Parathyroid adenoma (tissue), 2 donors: ENCODE data around the gene SH3BGR.

ENCODE experiments used
- H2AFZ ChIP-seq: fragments of 300-600 bp; sonication (generic); one replicate; pipeline ENCODE4 v1.7.0; 2017; ENCODE audit warnings: antibody characterized with exemption, mild to moderate bottlenecking
- H3K27ac ChIP-seq: fragments of 300-600 bp; sonication (generic); one replicate; pipeline ENCODE4 v1.7.0; 2017
- H3K27me3 ChIP-seq: fragments of 300-600 bp; sonication (generic); one replicate; pipeline ENCODE4 v1.7.0; 2017; ENCODE audit warnings: low read length; ENCODE audit not compliant: control insufficient read depth, insufficient read depth
- H3K36me3 ChIP-seq: fragments of 300-600 bp; sonication (generic); one replicate; pipeline ENCODE4 v1.7.0; 2017; ENCODE audit warnings: low read length; ENCODE audit not compliant: control insufficient read depth, insufficient read depth
- H3K4me1 ChIP-seq: fragments of 300-600 bp; sonication (generic); one replicate; pipeline ENCODE4 v1.7.0; 2017; ENCODE audit warnings: control low read depth
- H3K4me2 ChIP-seq: fragments of 300-600 bp; sonication (generic); one replicate; pipeline ENCODE4 v1.7.0; 2017; ENCODE audit warnings: low read length
- H3K4me3 ChIP-seq: fragments of 300-600 bp; sonication (generic); one replicate; pipeline ENCODE4 v1.7.0; 2017; ENCODE audit warnings: low read depth, low read length
- H3K79me2 ChIP-seq: fragments of 300-600 bp; sonication (generic); one replicate; pipeline ENCODE4 v1.7.0; 2017; ENCODE audit warnings: control low read depth
- H3K9ac ChIP-seq: fragments of 300-600 bp; sonication (generic); one replicate; pipeline ENCODE4 v1.7.0; 2017; ENCODE audit warnings: mild to moderate bottlenecking
- H3K9me3 ChIP-seq: fragments of 300-600 bp; sonication (generic); one replicate; pipeline ENCODE4 v1.7.0; 2017; ENCODE audit warnings: low read length; ENCODE audit not compliant: control insufficient read depth
- TF ChIP-seq, protein P1 (sequence below): fragments of 300-600 bp; sonication (generic); IDR thresholded peaks from one replicate; pipeline ENCODE4 v1.7.0; 2017; ENCODE audit warnings: antibody characterized with exemption, mild to moderate bottlenecking
- donor health status: primary hyperparathyroidism.

SH3BGR gene

DNA sequence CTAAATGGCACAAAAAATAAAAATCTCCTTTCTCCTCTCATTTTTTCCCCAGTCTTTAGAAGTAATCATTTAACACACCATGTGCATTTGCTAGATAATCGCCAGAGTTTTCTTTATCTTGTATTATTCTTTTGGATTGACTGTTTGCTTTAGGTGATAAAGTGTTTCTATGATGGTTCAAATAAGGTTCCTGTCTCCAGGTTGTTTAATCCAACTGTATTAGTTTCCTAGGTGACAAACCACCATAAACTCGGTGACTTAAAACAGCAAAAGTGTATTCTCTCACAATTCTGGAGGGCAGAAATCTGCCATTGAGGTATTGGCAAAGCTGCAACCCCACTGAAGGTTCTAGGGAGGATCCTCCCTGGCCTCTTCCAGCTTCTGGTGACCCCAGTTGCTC lies 109.4 kb downstream of the SH3BGR start:
- H3K4me1 ChIP-seq = no peaks in the 10 kb centered on the region
- H3K9me3 ChIP-seq = no peaks in the 10 kb centered on the region
- H3K27me3 ChIP-seq = no peaks in the 10 kb centered on the region
- TF ChIP-seq, protein P1, sequence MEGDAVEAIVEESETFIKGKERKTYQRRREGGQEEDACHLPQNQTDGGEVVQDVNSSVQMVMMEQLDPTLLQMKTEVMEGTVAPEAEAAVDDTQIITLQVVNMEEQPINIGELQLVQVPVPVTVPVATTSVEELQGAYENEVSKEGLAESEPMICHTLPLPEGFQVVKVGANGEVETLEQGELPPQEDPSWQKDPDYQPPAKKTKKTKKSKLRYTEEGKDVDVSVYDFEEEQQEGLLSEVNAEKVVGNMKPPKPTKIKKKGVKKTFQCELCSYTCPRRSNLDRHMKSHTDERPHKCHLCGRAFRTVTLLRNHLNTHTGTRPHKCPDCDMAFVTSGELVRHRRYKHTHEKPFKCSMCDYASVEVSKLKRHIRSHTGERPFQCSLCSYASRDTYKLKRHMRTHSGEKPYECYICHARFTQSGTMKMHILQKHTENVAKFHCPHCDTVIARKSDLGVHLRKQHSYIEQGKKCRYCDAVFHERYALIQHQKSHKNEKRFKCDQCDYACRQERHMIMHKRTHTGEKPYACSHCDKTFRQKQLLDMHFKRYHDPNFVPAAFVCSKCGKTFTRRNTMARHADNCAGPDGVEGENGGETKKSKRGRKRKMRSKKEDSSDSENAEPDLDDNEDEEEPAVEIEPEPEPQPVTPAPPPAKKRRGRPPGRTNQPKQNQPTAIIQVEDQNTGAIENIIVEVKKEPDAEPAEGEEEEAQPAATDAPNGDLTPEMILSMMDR = no peak
- H3K27ac ChIP-seq = no peak overlapping the region
- H3K36me3 ChIP-seq = no peaks in the 10 kb centered on the region
- no peak overlapping the region for H3K4me3 ChIP-seq
- no peak overlapping the region for H3K4me2 ChIP-seq
- no peak overlapping the region for H3K9ac ChIP-seq
- H3K79me2 ChIP-seq = no peaks in the 10 kb centered on the region
- no peak overlapping the region for H2AFZ ChIP-seq

GRCh38 chr21:39562791-39563770 lies 111.3 kb downstream of the SH3BGR start:
- no peak overlapping the region for H3K9ac ChIP-seq
- no peaks in the 10 kb centered on the region for H3K27me3 ChIP-seq
- H3K4me1 ChIP-seq = no peaks in the 10 kb centered on the region
- H3K36me3 ChIP-seq = no peaks in the 10 kb centered on the region
- no peaks in the 10 kb centered on the region for H3K79me2 ChIP-seq
- H3K4me2 ChIP-seq = no peak overlapping the region
- TF ChIP-seq, protein P1 = no peak
- H3K27ac ChIP-seq = no peak overlapping the region
- H3K4me3 ChIP-seq = no peak overlapping the region
- H2AFZ ChIP-seq = no peak overlapping the region
- H3K9me3 ChIP-seq = no peaks in the 10 kb centered on the region

GRCh38 chr21:39564200-39564599 lies 112.4 kb downstream of the SH3BGR start:
- Histone ChIP-seq H3K79me2 (no peaks in the 10 kb centered on the region), H3K9ac (no peak overlapping the region), H3K4me2 (no peak overlapping the region), H2AFZ (peak overlapping the region; percentile 10), H3K27ac (no peak overlapping the region), H3K4me3 (no peak overlapping the region), H3K9me3 (no peaks in the 10 kb centered on the region), H3K27me3 (no peaks in the 10 kb centered on the region), H3K36me3 (no peaks in the 10 kb centered on the region), H3K4me1 (no peaks in the 10 kb centered on the region)
- TF ChIP-seq, protein P1 = no peak
